NCI-H1092 (cell line): ENCODE data around the gene RPRML.
A peak's percentile ranks its signal among the peaks of the same experiment; 100 is the strongest.

Experiments
- DNase-seq: peaks from one replicate; lab custom pipeline; 2025; lab: John Stamatoyannopoulos, UW

RPRML gene

GRCh38 chr17:46944931-46945330 is 34.1 kb downstream of the RPRML start:
- no peak for DNase-seq

- no peak for DNase-seq
These were observed 35.3 kb downstream of the RPRML start for GRCh38 chr17:46943501-46944393.

- no peak for DNase-seq
These were observed 35.9 kb downstream of the RPRML start for GRCh38 chr17:46943218-46943500.

GRCh38 chr17:46942441-46943217 is 36.4 kb downstream of the RPRML start:
- DNase-seq, result peak; percentile 42

GRCh38 chr17:46940692-46941404 is 38.2 kb downstream of the RPRML start:
- peak; percentile 52 for DNase-seq

DNA sequence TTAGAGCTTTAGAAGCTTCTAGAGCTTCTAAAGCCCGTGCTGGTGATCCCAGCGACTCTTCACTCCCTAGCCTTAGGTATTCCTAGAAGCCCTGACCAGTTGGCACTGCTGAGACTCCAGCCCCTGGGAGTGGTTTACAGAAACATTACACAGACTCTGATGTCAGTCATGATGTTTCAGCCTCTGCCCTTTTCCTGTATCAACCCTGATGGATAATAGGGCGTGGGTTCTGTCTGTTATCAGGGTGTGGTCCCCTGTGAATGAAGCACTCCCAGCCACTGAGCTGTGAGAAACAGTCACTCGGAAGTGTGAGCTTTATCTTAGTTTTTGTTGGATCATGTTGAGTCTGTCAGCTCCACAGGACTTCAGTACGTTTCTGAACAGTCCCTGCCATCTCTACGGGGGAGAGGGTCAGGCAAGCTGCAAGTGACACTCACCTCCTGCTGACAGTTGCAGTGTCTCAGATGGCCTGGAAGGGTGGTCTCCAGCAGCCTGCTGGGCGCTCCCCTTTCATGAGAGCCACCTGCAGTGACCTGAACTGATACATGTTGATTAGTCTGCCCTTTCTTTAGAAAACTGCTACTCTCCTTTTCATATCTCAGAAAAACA is 43.3 kb downstream of the RPRML start:
- no peak for DNase-seq

DNA sequence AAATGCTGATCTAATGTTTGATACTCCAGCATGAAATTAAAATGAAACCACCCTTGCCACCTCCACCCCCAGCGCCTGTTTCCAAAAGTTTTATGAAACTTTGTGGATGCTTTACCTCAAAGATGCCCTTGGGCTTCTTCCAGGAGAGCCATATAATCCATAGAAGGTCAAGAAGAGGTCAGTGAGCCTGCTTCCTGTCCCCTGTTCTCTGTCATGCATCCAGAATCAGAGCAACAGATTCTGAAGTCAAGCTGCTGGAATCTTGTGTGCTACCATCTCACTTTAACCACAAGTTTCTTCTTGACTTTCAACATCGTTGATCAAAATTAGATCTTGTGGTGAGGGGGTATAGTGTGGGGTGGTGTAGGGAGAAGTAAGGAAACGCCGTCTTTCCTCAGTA is 47.5 kb downstream of the RPRML start:
- no peak for DNase-seq

- DNase-seq, result no peak
These were observed 49.0 kb downstream of the RPRML start for GRCh38 chr17:46930051-46930450.

- no peak for DNase-seq
These were observed 49.6 kb downstream of the RPRML start for GRCh38 chr17:46929413-46929812.

DNA sequence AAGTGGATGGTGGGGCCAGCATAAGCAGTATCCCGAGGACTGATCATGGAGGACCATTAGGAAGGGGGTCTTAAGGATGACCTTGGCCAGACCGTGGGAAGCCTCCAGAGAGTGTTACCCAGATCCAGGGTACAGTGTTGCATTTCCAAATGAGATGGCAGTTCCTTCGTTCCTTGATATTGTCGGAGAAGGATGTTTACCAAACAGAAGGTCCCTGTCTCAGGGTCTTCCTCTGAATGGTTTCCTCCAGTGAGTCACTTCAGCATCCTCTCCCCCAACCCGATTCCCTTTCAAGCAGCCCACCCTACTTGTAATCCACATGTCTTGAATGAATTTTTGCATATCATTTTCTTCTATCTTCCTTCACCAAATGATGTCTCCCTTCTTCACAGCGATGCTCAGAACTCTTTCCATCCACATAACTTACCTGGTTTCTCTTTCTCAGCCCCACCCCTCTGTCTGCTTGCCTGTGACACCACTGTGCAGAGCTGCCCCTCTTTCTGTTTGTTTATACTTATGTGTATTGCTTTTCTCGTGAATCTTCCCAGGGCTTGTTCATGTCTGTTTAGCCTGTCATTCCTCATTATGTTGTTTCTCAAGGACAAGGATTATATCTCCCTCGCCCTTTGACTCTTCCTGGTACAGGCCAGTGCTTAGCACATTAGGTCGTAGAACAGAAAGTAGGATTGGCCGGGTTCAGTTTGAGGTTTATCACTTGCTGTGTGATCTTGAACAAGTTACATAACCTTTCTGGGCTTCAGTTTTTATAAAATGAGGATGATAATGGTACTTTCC is 50.4 kb downstream of the RPRML start:
- DNase-seq, result no peak
